ENCODE data around the gene TRAF3IP3.

The TRAF3IP3 gene

GRCh38 chr1:209830722-209831121 lies 74.9 kb downstream of the TRAF3IP3 start:
- no peak for DNase-seq

DNA sequence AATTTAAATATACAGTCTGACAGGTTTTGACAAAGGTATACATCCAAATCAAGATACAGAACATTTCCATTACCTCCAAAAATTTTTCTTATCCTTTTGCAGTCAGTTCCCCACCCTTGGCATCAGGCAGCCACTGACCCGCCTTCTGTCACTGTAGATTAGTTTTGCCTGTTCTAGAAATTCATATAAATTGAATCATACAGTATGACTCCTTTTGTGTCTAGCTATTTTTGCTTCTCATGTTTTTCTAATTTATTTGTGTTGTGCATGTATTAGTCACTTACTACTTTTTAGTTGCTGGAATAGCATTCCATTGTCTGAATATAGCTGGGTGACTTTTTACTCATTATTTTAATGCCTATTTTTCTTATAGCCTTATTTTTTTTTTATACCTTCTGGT lies 75.8 kb downstream of the TRAF3IP3 start:
- DNase-seq: no peak

All from CD4-positive, alpha-beta T cell treated with Interleukin-12 subunit alpha and Interleukin-12 subunit beta, for 1 hour (primary cell).